H9 (cell line): ENCODE results near the gene AKAP1. TPM values are rescaled to one million over a fixed set of nuclear protein-coding genes. Genes with fewer than 3 reads are reported as not detected.

ENCODE experiments used
- DNase-seq: peaks from one replicate; pipeline ENCODE4 v3.0.0-alpha.2; 2017
- H2AFZ ChIP-seq: one replicate; pipeline ENCODE4 v1.6.1; 2013; ENCODE audit warnings: mild to moderate bottlenecking, low read length, control low read depth, moderate library complexity
- H2AK5ac ChIP-seq: 2 replicates; pipeline ENCODE4 v1.6.1; 2013; ENCODE audit warnings: low read length, control low read depth, mixed read lengths; ENCODE audit not compliant: insufficient read length
- H2BK120ac ChIP-seq: one replicate; pipeline ENCODE4 v1.6.1; 2013; ENCODE audit warnings: low read depth, mild to moderate bottlenecking, low read length, control low read depth, inconsistent platforms; ENCODE audit not compliant: poor library complexity, severe bottlenecking
- H2BK12ac ChIP-seq: 2 replicates; pipeline ENCODE4 v1.6.1; 2013; ENCODE audit warnings: low read length, control low read depth, mixed read lengths, low read depth; ENCODE audit not compliant: insufficient read length
- H2BK15ac ChIP-seq: 2 replicates; pipeline ENCODE4 v1.6.1; 2013; ENCODE audit warnings: low read depth, low read length, control low read depth
- H2BK20ac ChIP-seq: one replicate; pipeline ENCODE4 v1.6.1; 2013; ENCODE audit warnings: low read depth, mild to moderate bottlenecking, low read length, control low read depth, inconsistent platforms; ENCODE audit not compliant: poor library complexity, severe bottlenecking
- H2BK5ac ChIP-seq: 2 replicates; pipeline ENCODE4 v1.6.1; 2013; ENCODE audit warnings: low read length, control low read depth, mixed read lengths; ENCODE audit not compliant: insufficient read length
- H3K14ac ChIP-seq: 2 replicates; pipeline ENCODE4 v1.6.1; 2013; ENCODE audit warnings: low read length, control low read depth; ENCODE audit not compliant: insufficient read depth
- H3K18ac ChIP-seq: 2 replicates; pipeline ENCODE4 v1.6.1; 2013; ENCODE audit warnings: low read depth, mild to moderate bottlenecking, mixed read lengths, low read length, control low read depth; ENCODE audit not compliant: insufficient read length
- H3K23ac ChIP-seq: 2 replicates; pipeline ENCODE4 v1.6.1; 2013; ENCODE audit warnings: low read length, control low read depth, mixed read lengths, low read depth; ENCODE audit not compliant: insufficient read length
- H3K23me2 ChIP-seq: 2 replicates; pipeline ENCODE4 v1.6.1; 2013; ENCODE audit warnings: low read depth, mild to moderate bottlenecking, mixed read lengths, low read length, control low read depth; ENCODE audit not compliant: insufficient read length, poor library complexity, severe bottlenecking
- H3K27ac ChIP-seq: 2 replicates; pipeline ENCODE4 v1.5.1; 2013; ENCODE audit warnings: low read length, control low read depth, mixed read lengths, low read depth; ENCODE audit not compliant: insufficient read length
- H3K27me3 ChIP-seq: 2 replicates; pipeline ENCODE4 v1.6.1; 2013; ENCODE audit warnings: low read length, control low read depth, inconsistent platforms; ENCODE audit not compliant: insufficient read depth
- H3K4ac ChIP-seq: 2 replicates; pipeline ENCODE4 v1.6.1; 2013; ENCODE audit warnings: low read depth, mild to moderate bottlenecking, control low read depth, inconsistent platforms, low read length, moderate library complexity
- H3K4me1 ChIP-seq: 2 replicates; pipeline ENCODE4 v1.6.1; 2013; ENCODE audit warnings: low read length, control low read depth, inconsistent platforms; ENCODE audit not compliant: insufficient read depth
- H3K4me2 ChIP-seq: 2 replicates; pipeline ENCODE4 v1.6.1; 2013; ENCODE audit warnings: low read length, control low read depth, mixed read lengths; ENCODE audit not compliant: insufficient read length, insufficient read depth
- H3K56ac ChIP-seq: 2 replicates; pipeline ENCODE4 v1.6.1; 2013; ENCODE audit warnings: low read depth, mild to moderate bottlenecking, mixed read lengths, low read length, control low read depth; ENCODE audit not compliant: insufficient read length
- H3K79me1 ChIP-seq: 2 replicates; pipeline ENCODE4 v1.6.1; 2013; ENCODE audit warnings: low read depth, mild to moderate bottlenecking, moderate library complexity, low read length, control low read depth, inconsistent platforms; ENCODE audit not compliant: insufficient read depth, poor library complexity, severe bottlenecking
- H3K79me2 ChIP-seq: 2 replicates; pipeline ENCODE4 v1.6.1; 2013; ENCODE audit warnings: low read length, control low read depth, inconsistent platforms; ENCODE audit not compliant: insufficient read depth
- H3K9ac ChIP-seq: 2 replicates; pipeline ENCODE4 v1.6.1; 2013; ENCODE audit warnings: low read length, control low read depth, mixed read lengths; ENCODE audit not compliant: insufficient read length; ENCODE audit errors: extremely low read depth
- H3K9me3 ChIP-seq: one replicate; pipeline ENCODE4 v1.6.1; 2013; ENCODE audit warnings: low read depth, low read length, inconsistent platforms; ENCODE audit not compliant: control insufficient read depth
- H3T11ph ChIP-seq: one replicate; pipeline ENCODE4 v1.6.1; 2013; ENCODE audit warnings: mild to moderate bottlenecking, low read length, control low read depth, inconsistent platforms
- H4K20me1 ChIP-seq: one replicate; pipeline ENCODE4 v1.6.1; 2013; ENCODE audit not compliant: control insufficient read depth, insufficient read length, insufficient read depth
- H4K5ac ChIP-seq: 2 replicates; pipeline ENCODE4 v1.6.1; 2013; ENCODE audit warnings: low read depth, mild to moderate bottlenecking, mixed read lengths, low read length, control low read depth; ENCODE audit not compliant: insufficient read length
- H4K8ac ChIP-seq: replicated peaks from 2 replicates; pipeline ENCODE4 v1.6.1; 2013; ENCODE audit warnings: low read length, control low read depth, mixed read lengths, low read depth; ENCODE audit not compliant: insufficient read length
- H4K91ac ChIP-seq: 2 replicates; pipeline ENCODE4 v1.6.1; 2013; ENCODE audit warnings: low read depth, mild to moderate bottlenecking, moderate library complexity, mixed read lengths, low read length, control low read depth; ENCODE audit not compliant: insufficient read length
- H3K27ac Mint-ChIP-seq, 3 experiments: 2 replicates in 2 of 3; 3 replicates in 1 of 3; pipeline ENCODE4 v1.8.0; 2020 to 2021; ENCODE audit warnings: mixed read lengths in 3 of 3, mild to moderate bottlenecking in 1 of 3, moderate library complexity in 1 of 3
- H3K27me3 Mint-ChIP-seq: 2 replicates; pipeline ENCODE4 v1.8.0; 2021; ENCODE audit warnings: low read depth, mild to moderate bottlenecking, moderate library complexity, mixed read lengths
- H3K36me3 Mint-ChIP-seq, 3 experiments: 2 replicates in 2 of 3; 3 replicates in 1 of 3; pipeline ENCODE4 v1.8.0; 2020 to 2021; ENCODE audit warnings: low read depth in 3 of 3, mixed read lengths in 3 of 3; ENCODE audit not compliant: insufficient read depth in 1 of 3
- H3K4me1 Mint-ChIP-seq, 2 experiments: 2 replicates each; pipeline ENCODE4 v1.8.0; 2020; ENCODE audit warnings: mixed read lengths in 2 of 2
- H3K4me3 Mint-ChIP-seq, 2 experiments: 2 replicates in 1 of 2; 3 replicates in 1 of 2; pipeline ENCODE4 v1.8.0; 2020 to 2021; ENCODE audit warnings: mild to moderate bottlenecking in 2 of 2, mixed read lengths in 2 of 2, moderate library complexity in 1 of 2
- H3K9me3 Mint-ChIP-seq, 2 experiments: 2 replicates in 1 of 2; 3 replicates in 1 of 2; pipeline ENCODE4 v1.8.0; 2020; ENCODE audit warnings: mild to moderate bottlenecking in 2 of 2, mixed read lengths in 2 of 2, moderate library complexity in 1 of 2
- WGBS: extraction: QIAGEN DNeasy Blood & Tissue Kit; methylation state at CpG from one replicate; pipeline ENCODE4 v1.1.7; 2013; ENCODE audit warnings: missing lambda C conversion rate, low lambda C conversion rate, mixed read lengths; ENCODE audit not compliant: insufficient read length; ENCODE audit errors: extremely low coverage; 5-methylcytosine and 5-hydroxymethylcytosine counted together
- total RNA-seq: library from RNA; stranded (reverse); gene quantifications from 2 replicates; pipeline ENCODE4 v1.2.1, GENCODE V29; 2021
- TF ChIP-seq, protein P1 (sequence below): fragments of 200-600 bp; sonication (generic); conservative IDR thresholded peaks from 3 replicates; pipeline ENCODE4 v1.8.0; 2021; ENCODE audit warnings: antibody characterized with exemption, mild to moderate bottlenecking

AKAP1 gene
- total RNA-seq, 1 experiment from 2014 or later: 61.2 TPM

GRCh38 chr17:57143361-57143760 lies 58.3 kb downstream of the AKAP1 start:
- TF ChIP-seq, protein P1, sequence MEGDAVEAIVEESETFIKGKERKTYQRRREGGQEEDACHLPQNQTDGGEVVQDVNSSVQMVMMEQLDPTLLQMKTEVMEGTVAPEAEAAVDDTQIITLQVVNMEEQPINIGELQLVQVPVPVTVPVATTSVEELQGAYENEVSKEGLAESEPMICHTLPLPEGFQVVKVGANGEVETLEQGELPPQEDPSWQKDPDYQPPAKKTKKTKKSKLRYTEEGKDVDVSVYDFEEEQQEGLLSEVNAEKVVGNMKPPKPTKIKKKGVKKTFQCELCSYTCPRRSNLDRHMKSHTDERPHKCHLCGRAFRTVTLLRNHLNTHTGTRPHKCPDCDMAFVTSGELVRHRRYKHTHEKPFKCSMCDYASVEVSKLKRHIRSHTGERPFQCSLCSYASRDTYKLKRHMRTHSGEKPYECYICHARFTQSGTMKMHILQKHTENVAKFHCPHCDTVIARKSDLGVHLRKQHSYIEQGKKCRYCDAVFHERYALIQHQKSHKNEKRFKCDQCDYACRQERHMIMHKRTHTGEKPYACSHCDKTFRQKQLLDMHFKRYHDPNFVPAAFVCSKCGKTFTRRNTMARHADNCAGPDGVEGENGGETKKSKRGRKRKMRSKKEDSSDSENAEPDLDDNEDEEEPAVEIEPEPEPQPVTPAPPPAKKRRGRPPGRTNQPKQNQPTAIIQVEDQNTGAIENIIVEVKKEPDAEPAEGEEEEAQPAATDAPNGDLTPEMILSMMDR: no peak
- no peak overlapping the region for H2AFZ ChIP-seq
- no CpG with 5 or more reads among the region's 2 CpGs for WGBS

More at GRCh38 chr17:57143361-57143760, 58.3 kb downstream of the AKAP1 start:
- Mint-ChIP-seq H3K27me3 (no peaks in the 10 kb centered on the region; the same call in none of the 2 replicates), H3K4me1 (peaks cover 13 to 17% of the 10 kb centered on the region in 2 experiments), H3K36me3 (peaks cover 0 to 5% (median 5%) of the 10 kb centered on the region in 3 experiments; a peak in 4 of 7 replicates), H3K9me3 (peaks cover 2 to 5% of the 10 kb centered on the region in 2 experiments; a peak in 3 of 5 replicates), H3K4me3 (no peak overlapping the region), H3K27ac (no peak overlapping the region)
- no peak overlapping the region for H3K14ac ChIP-seq
- no peaks in the 10 kb centered on the region for H4K20me1 ChIP-seq
- no peak overlapping the region for H3K18ac ChIP-seq
- H4K8ac ChIP-seq: no peak overlapping the region
- H4K5ac ChIP-seq: no peak overlapping the region
- H3K79me2 ChIP-seq: no peaks in the 10 kb centered on the region
- no peak overlapping the region for H3K23ac ChIP-seq
- H3K9me3 ChIP-seq: no peaks in the 10 kb centered on the region
- peaks cover 4% of the 10 kb centered on the region; the same call in 1 of the 2 replicates for H3K4me1 ChIP-seq
- H3K56ac ChIP-seq: no peak overlapping the region
- no peak for DNase-seq
- no peak overlapping the region for H2BK120ac ChIP-seq
- H3K23me2 ChIP-seq: no peaks in the 10 kb centered on the region
- H4K91ac ChIP-seq: no peak overlapping the region
- no peak overlapping the region for H3K4ac ChIP-seq
- no peak overlapping the region for H3K9ac ChIP-seq
- no peaks in the 10 kb centered on the region for H3K79me1 ChIP-seq
- H3K27ac ChIP-seq: no peak overlapping the region
- no peak overlapping the region for H2BK5ac ChIP-seq
- H3T11ph ChIP-seq: no peak overlapping the region
- H2BK15ac ChIP-seq: no peak overlapping the region
- H2BK20ac ChIP-seq: no peak overlapping the region
- H3K4me2 ChIP-seq: no peak overlapping the region
- no peak overlapping the region for H2BK12ac ChIP-seq
- H3K27me3 ChIP-seq: no peaks in the 10 kb centered on the region
- H2AK5ac ChIP-seq: no peak overlapping the region
